Astrocyte (in vitro differentiated cells and primary cell): Measurements from ENCODE around the gene TTC7B. TPM values are rescaled to one million over a fixed set of nuclear protein-coding genes. Genes with fewer than 3 reads are reported as not detected.

Experiments used
- DNase-seq: peaks from one replicate; pipeline ENCODE4 v3.0.0-alpha.2; 2010; ENCODE audit warnings: low read depth
- FAIRE-seq: peaks from 2 replicates; lab custom pipeline; 2011; peaks lifted over from hg19 to GRCh38; lab: Jason Lieb, UNC
- H2AFZ ChIP-seq: 2 replicates; pipeline ENCODE4 v1.6.0; 2012; ENCODE audit warnings: low read depth, low read length, inconsistent platforms
- H3K27ac ChIP-seq: 2 replicates; pipeline ENCODE4 v1.5.1; 2011; ENCODE audit warnings: low read depth, low read length, inconsistent platforms
- H3K27me3 ChIP-seq: 2 replicates; pipeline ENCODE4 v1.6.0; 2011; ENCODE audit warnings: low read length, inconsistent platforms; ENCODE audit not compliant: insufficient read depth
- H3K36me3 ChIP-seq: 2 replicates; pipeline ENCODE4 v1.5.1; 2011; ENCODE audit warnings: low read length, inconsistent platforms; ENCODE audit not compliant: insufficient read depth
- H3K4me1 ChIP-seq: 2 replicates; pipeline ENCODE4 v1.5.1; 2011; ENCODE audit warnings: low read length, inconsistent platforms; ENCODE audit not compliant: insufficient read depth
- H3K4me2 ChIP-seq: 2 replicates; pipeline ENCODE4 v1.6.0; 2012; ENCODE audit warnings: low read length, inconsistent platforms
- H3K4me3 ChIP-seq: 2 replicates; pipeline ENCODE4 v1.5.1; 2011; ENCODE audit warnings: low read depth, mild to moderate bottlenecking, low read length, inconsistent platforms; ENCODE audit not compliant: insufficient read depth
- H3K79me2 ChIP-seq: 2 replicates; pipeline ENCODE4 v1.6.0; 2012; ENCODE audit warnings: mild to moderate bottlenecking, low read length, inconsistent platforms; ENCODE audit not compliant: insufficient read depth
- H3K9ac ChIP-seq: 2 replicates; pipeline ENCODE4 v1.6.0; 2012; ENCODE audit warnings: mild to moderate bottlenecking, low read length, inconsistent platforms
- H3K9me3 ChIP-seq: 2 replicates; pipeline ENCODE4 v1.5.1; 2012; ENCODE audit warnings: low read depth, mild to moderate bottlenecking, low read length, inconsistent platforms; ENCODE audit not compliant: insufficient read depth
- H4K20me1 ChIP-seq: 2 replicates; pipeline ENCODE4 v1.6.0; 2012; ENCODE audit warnings: low read length, inconsistent platforms; ENCODE audit not compliant: insufficient read depth
- H3K27ac Mint-ChIP-seq: one replicate; pipeline ENCODE4 v1.8.0; 2021; ENCODE audit warnings: mild to moderate bottlenecking, mixed read lengths; ENCODE audit not compliant: unreplicated experiment
- H3K27me3 Mint-ChIP-seq: one replicate; pipeline ENCODE4 v1.8.0; 2021; ENCODE audit warnings: low read depth, mixed read lengths; ENCODE audit not compliant: unreplicated experiment
- H3K36me3 Mint-ChIP-seq: one replicate; pipeline ENCODE4 v1.8.0; 2021; ENCODE audit warnings: low read depth, mixed read lengths; ENCODE audit not compliant: unreplicated experiment
- H3K4me1 Mint-ChIP-seq: one replicate; pipeline ENCODE4 v1.8.0; 2021; ENCODE audit warnings: low read depth, mixed read lengths; ENCODE audit not compliant: unreplicated experiment
- H3K4me3 Mint-ChIP-seq: one replicate; pipeline ENCODE4 v1.8.0; 2021; ENCODE audit warnings: mild to moderate bottlenecking, moderate library complexity, mixed read lengths; ENCODE audit not compliant: unreplicated experiment
- H3K9me3 Mint-ChIP-seq: one replicate; pipeline ENCODE4 v1.8.0; 2021; ENCODE audit warnings: mild to moderate bottlenecking, mixed read lengths; ENCODE audit not compliant: unreplicated experiment
- CTCF ChIP-seq: IDR thresholded peaks from 2 replicates; pipeline ENCODE4 v1.5.1; 2011; ENCODE audit warnings: low read depth, mild to moderate bottlenecking, inconsistent platforms, low read length, moderate library complexity; ENCODE audit not compliant: insufficient read depth
- EZH2 ChIP-seq: IDR thresholded peaks from 2 replicates; pipeline ENCODE4 v1.6.1; 2012; ENCODE audit warnings: mild to moderate bottlenecking, low read length, inconsistent platforms; ENCODE audit not compliant: insufficient read depth
- total RNA-seq: library from RNA; stranded (reverse); gene quantifications from 2 replicates; pipeline ENCODE4 v1.2.1, GENCODE V29; 2021

The TTC7B gene
- total RNA-seq, 1 donor from 2014 or later: 42.1 TPM

- FAIRE-seq: no peak
- peaks cover 7% of the 10 kb centered on the region for H3K36me3 Mint-ChIP-seq
- no peak overlapping the region for H3K27ac Mint-ChIP-seq
- H3K27me3 Mint-ChIP-seq: no peaks in the 10 kb centered on the region
- H2AFZ ChIP-seq: no peak overlapping the region
- no peak overlapping the region for H3K27ac ChIP-seq
- H3K27me3 ChIP-seq: no peaks in the 10 kb centered on the region
- no peak overlapping the region for H3K9ac ChIP-seq
- peaks cover under 1% of the 10 kb centered on the region for H3K4me1 ChIP-seq
- no peaks in the 10 kb centered on the region for H3K79me2 ChIP-seq
- H3K4me1 Mint-ChIP-seq: peaks cover 9% of the 10 kb centered on the region
- H3K9me3 Mint-ChIP-seq: no peaks in the 10 kb centered on the region
- no peak for DNase-seq
- TF ChIP-seq CTCF (no peak), EZH2 (no peak)
- no peak overlapping the region for H3K4me3 Mint-ChIP-seq
- H3K9me3 ChIP-seq: no peaks in the 10 kb centered on the region
- H4K20me1 ChIP-seq: peaks cover 3% of the 10 kb centered on the region
- H3K36me3 ChIP-seq: no peaks in the 10 kb centered on the region
- no peak overlapping the region for H3K4me3 ChIP-seq
- no peak overlapping the region for H3K4me2 ChIP-seq
Observed at GRCh38 chr14:90693413-90693812, 122.8 kb downstream of the TTC7B start.

- H3K79me2 ChIP-seq: no peaks in the 10 kb centered on the region
- no peak overlapping the region for H3K27ac Mint-ChIP-seq
- H3K27me3 ChIP-seq: no peaks in the 10 kb centered on the region
- peaks cover 3% of the 10 kb centered on the region for H4K20me1 ChIP-seq
- no peak overlapping the region for H2AFZ ChIP-seq
- peaks cover 6% of the 10 kb centered on the region for H3K4me1 Mint-ChIP-seq
- H3K9me3 Mint-ChIP-seq: no peaks in the 10 kb centered on the region
- no peak overlapping the region for H3K4me3 ChIP-seq
- no peaks in the 10 kb centered on the region for H3K4me1 ChIP-seq
- H3K9me3 ChIP-seq: no peaks in the 10 kb centered on the region
- H3K36me3 ChIP-seq: no peaks in the 10 kb centered on the region
- peaks cover 7% of the 10 kb centered on the region for H3K36me3 Mint-ChIP-seq
- no peak for FAIRE-seq
- H3K27me3 Mint-ChIP-seq: no peaks in the 10 kb centered on the region
- no peak overlapping the region for H3K4me3 Mint-ChIP-seq
- no peak overlapping the region for H3K27ac ChIP-seq
- no peak overlapping the region for H3K9ac ChIP-seq
- TF ChIP-seq CTCF (no peak), EZH2 (no peak)
- H3K4me2 ChIP-seq: no peak overlapping the region
- DNase-seq: no peak
Observed at GRCh38 chr14:90692826-90693225, 123.4 kb downstream of the TTC7B start.

DNA sequence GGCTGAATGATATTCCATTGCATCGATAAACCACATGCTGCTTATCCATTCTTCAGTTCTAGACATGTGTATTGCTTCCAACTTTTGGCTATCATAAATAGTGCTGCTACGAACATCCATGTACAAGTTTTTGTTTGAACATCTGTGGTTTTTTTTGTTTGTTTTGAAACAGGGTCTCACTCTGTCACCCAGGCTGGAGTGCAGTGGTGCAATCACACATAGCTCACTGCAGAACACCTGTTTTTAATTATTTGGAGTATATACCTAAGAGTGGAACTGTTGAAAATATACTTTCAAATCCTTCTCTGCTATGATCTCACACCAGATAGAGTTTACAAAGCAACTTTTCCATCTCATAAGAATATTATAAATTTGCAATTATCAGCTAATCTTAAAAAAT is 124.2 kb downstream of the TTC7B start:
- Histone ChIP-seq H3K9me3 (no peaks in the 10 kb centered on the region), H3K4me3 (no peak overlapping the region), H3K4me1 (no peaks in the 10 kb centered on the region), H3K79me2 (no peaks in the 10 kb centered on the region), H2AFZ (no peak overlapping the region), H3K9ac (no peak overlapping the region), H4K20me1 (peaks cover 3% of the 10 kb centered on the region), H3K27me3 (no peaks in the 10 kb centered on the region), H3K27ac (no peak overlapping the region), H3K4me2 (no peak overlapping the region), H3K36me3 (no peaks in the 10 kb centered on the region)
- no peak overlapping the region for H3K4me3 Mint-ChIP-seq
- DNase-seq (no peak), FAIRE-seq (no peak)
- no peak overlapping the region for H3K27ac Mint-ChIP-seq
- H3K36me3 Mint-ChIP-seq: peaks cover 9% of the 10 kb centered on the region
- TF ChIP-seq CTCF (no peak), EZH2 (no peak)
- H3K4me1 Mint-ChIP-seq: peaks cover 6% of the 10 kb centered on the region
- no peaks in the 10 kb centered on the region for H3K9me3 Mint-ChIP-seq
- H3K27me3 Mint-ChIP-seq: no peaks in the 10 kb centered on the region
